CD4-positive, alpha-beta T cell treated with Interleukin-1 beta for 1 hour (primary cell): ENCODE results near the gene KRTAP9-8.
"Not testable (repeated sequence)": the region's sequence is repeated elsewhere in the genome, so short reads cannot be mapped to it uniquely, and the experiment has no call there.

Source experiments
- DNase-seq, 2 donors: peaks; one replicate each; pipeline ENCODE4 v3.0.0-alpha.2; 2020 to 2022

KRTAP9-8 gene

GRCh38 chr17:41255381-41256290, 17.8 kb downstream of the KRTAP9-8 start, which contains the start of gene KRTAP9-9:
Gene KRTAP9-9, plus strand, starts transcription at chr17:41255384.
- DNase-seq, result not testable (repeated sequence)

GRCh38 chr17:41256291-41256685, 18.5 kb downstream of the KRTAP9-8 start:
- no peak for DNase-seq

- DNase-seq, result no peak
Observed at GRCh38 chr17:41258406-41258805, 20.6 kb downstream of the KRTAP9-8 start.

GRCh38 chr17:41263212-41263611, 25.4 kb downstream of the KRTAP9-8 start:
- DNase-seq, result no peak

GRCh38 chr17:41264599-41264998, 26.8 kb downstream of the KRTAP9-8 start:
- DNase-seq, result no peak

GRCh38 chr17:41265078-41265477, 27.3 kb downstream of the KRTAP9-8 start, which contains the start of gene KRTAP9-6:
Gene KRTAP9-6, plus strand, starts transcription at chr17:41265378. Its CDS starts 0 bp downstream, at chr17:41265378.
- no peak for DNase-seq

GRCh38 chr17:41267711-41268110, 29.9 kb downstream of the KRTAP9-8 start:
- DNase-seq, result no peak

- DNase-seq, result not testable (repeated sequence)
Observed at GRCh38 chr17:41271323-41271722, 33.5 kb downstream of the KRTAP9-8 start.

- no peak for DNase-seq
Observed at GRCh38 chr17:41271858-41272257, 34.1 kb downstream of the KRTAP9-8 start.

GRCh38 chr17:41275648-41276190, 37.9 kb downstream of the KRTAP9-8 start, which contains the start of gene KRTAP9-7:
Gene KRTAP9-7, plus strand, starts transcription at chr17:41275698. Its CDS starts 0 bp downstream, at chr17:41275698.
- not testable (repeated sequence) for DNase-seq

GRCh38 chr17:41278176-41278955, 40.6 kb downstream of the KRTAP9-8 start:
- DNase-seq, result no peak

GRCh38 chr17:41284043-41284442, 46.2 kb downstream of the KRTAP9-8 start:
- no peak for DNase-seq

GRCh38 chr17:41284546-41284945, 46.7 kb downstream of the KRTAP9-8 start:
- no peak for DNase-seq

GRCh38 chr17:41287050-41287449, 49.3 kb downstream of the KRTAP9-8 start:
- DNase-seq, result no peak
